H7 (cell line): Measurements from ENCODE around the gene LRBA. TPM values are rescaled to one million over a fixed set of nuclear protein-coding genes. Genes with fewer than 3 reads are reported as not detected.
A peak's percentile ranks its signal among the peaks of the same experiment; 100 is the strongest.

ENCODE experiments used
- DNase-seq: peaks from one replicate; pipeline ENCODE4 v3.0.0; 2012
- H3K27me3 ChIP-seq: 2 replicates; pipeline ENCODE4 v1.6.0; 2011; ENCODE audit warnings: mild to moderate bottlenecking, low read length; ENCODE audit not compliant: control insufficient read depth, insufficient read depth
- H3K36me3 ChIP-seq: replicated peaks from 2 replicates; pipeline ENCODE4 v1.5.1; 2011; ENCODE audit warnings: low read length; ENCODE audit not compliant: control insufficient read depth, insufficient read depth
- H3K4me3 ChIP-seq: 2 replicates; pipeline ENCODE4 v1.5.1; 2011; ENCODE audit warnings: low read depth, mild to moderate bottlenecking, control low read depth, low read length, moderate library complexity; ENCODE audit not compliant: insufficient read depth
- total RNA-seq: library from RNA; depleted of rRNA; stranded (reverse); fragments of >200 nt; shearing (Covaris generic); gene quantifications from 2 replicates; pipeline ENCODE4 v1.2.3, GENCODE V29; 2014

LRBA gene
- total RNA-seq, 1 experiment from 2014 or later: 47.3 TPM

- H3K4me3 ChIP-seq: no peak overlapping the region
- H3K36me3 ChIP-seq: no peaks in the 10 kb centered on the region
- no peaks in the 10 kb centered on the region for H3K27me3 ChIP-seq
- DNase-seq: no peak
Measured at GRCh38 chr4:150875367-150875766, 139.7 kb downstream of the LRBA start.

GRCh38 chr4:150874338-150875226 lies 140.5 kb downstream of the LRBA start:
- no peak for DNase-seq
- Histone ChIP-seq H3K4me3 (no peak overlapping the region), H3K36me3 (no peaks in the 10 kb centered on the region), H3K27me3 (no peaks in the 10 kb centered on the region)

GRCh38 chr4:150867148-150867547 lies 147.9 kb downstream of the LRBA start:
- Histone ChIP-seq H3K27me3 (no peaks in the 10 kb centered on the region), H3K36me3 (no peaks in the 10 kb centered on the region), H3K4me3 (no peak overlapping the region)
- peak; percentile 18 for DNase-seq

GRCh38 chr4:150863456-150863855 lies 151.6 kb downstream of the LRBA start:
- H3K36me3 ChIP-seq: no peaks in the 10 kb centered on the region
- no peaks in the 10 kb centered on the region for H3K27me3 ChIP-seq
- DNase-seq: no peak
- no peak overlapping the region for H3K4me3 ChIP-seq

GRCh38 chr4:150862829-150863228 lies 152.3 kb downstream of the LRBA start:
- H3K4me3 ChIP-seq: no peak overlapping the region

GRCh38 chr4:150859453-150859852 lies 155.6 kb downstream of the LRBA start:
- H3K27me3 ChIP-seq: no peaks in the 10 kb centered on the region
- H3K4me3 ChIP-seq: no peak overlapping the region
- DNase-seq: no peak
- no peaks in the 10 kb centered on the region for H3K36me3 ChIP-seq

More at GRCh38 chr4:150862829-150863228, 152.3 kb downstream of the LRBA start:
- Histone ChIP-seq H3K27me3 (no peaks in the 10 kb centered on the region), H3K36me3 (no peaks in the 10 kb centered on the region)
- DNase-seq: no peak

GRCh38 chr4:150855981-150856510 lies 159.0 kb downstream of the LRBA start:
- Histone ChIP-seq H3K27me3 (no peaks in the 10 kb centered on the region), H3K36me3 (peaks cover 2% of the 10 kb centered on the region), H3K4me3 (no peak overlapping the region)
- no peak for DNase-seq

GRCh38 chr4:150854600-150854999 lies 160.5 kb downstream of the LRBA start:
- DNase-seq: no peak
- Histone ChIP-seq H3K4me3 (no peak overlapping the region), H3K27me3 (no peaks in the 10 kb centered on the region), H3K36me3 (peaks cover 2% of the 10 kb centered on the region)

GRCh38 chr4:150853882-150854281 lies 161.2 kb downstream of the LRBA start:
- no peak for DNase-seq
- Histone ChIP-seq H3K27me3 (no peaks in the 10 kb centered on the region), H3K36me3 (peaks cover 2% of the 10 kb centered on the region), H3K4me3 (no peak overlapping the region)

GRCh38 chr4:150852216-150852615 lies 162.9 kb downstream of the LRBA start:
- H3K36me3 ChIP-seq: peaks cover 2% of the 10 kb centered on the region
- DNase-seq: no peak

GRCh38 chr4:150849016-150849415 lies 166.1 kb downstream of the LRBA start:
- Histone ChIP-seq H3K36me3 (peaks cover 2% of the 10 kb centered on the region), H3K27me3 (no peaks in the 10 kb centered on the region), H3K4me3 (no peak overlapping the region)
- no peak for DNase-seq

More at GRCh38 chr4:150852216-150852615, 162.9 kb downstream of the LRBA start:
- no peak overlapping the region for H3K4me3 ChIP-seq
- H3K27me3 ChIP-seq: no peaks in the 10 kb centered on the region

GRCh38 chr4:150828159-150828558 lies 186.9 kb downstream of the LRBA start:
- Histone ChIP-seq H3K36me3 (peaks cover 8% of the 10 kb centered on the region), H3K27me3 (no peaks in the 10 kb centered on the region), H3K4me3 (no peak overlapping the region)
- no peak for DNase-seq

- DNase-seq: no peak
- Histone ChIP-seq H3K36me3 (peaks cover 8% of the 10 kb centered on the region), H3K4me3 (no peak overlapping the region), H3K27me3 (no peaks in the 10 kb centered on the region)
Measured at GRCh38 chr4:150827226-150827625, 187.9 kb downstream of the LRBA start.

- H3K36me3 ChIP-seq: peaks cover 8% of the 10 kb centered on the region
- no peaks in the 10 kb centered on the region for H3K27me3 ChIP-seq
- DNase-seq: no peak
- H3K4me3 ChIP-seq: no peak overlapping the region
Measured at GRCh38 chr4:150826306-150826705, 188.8 kb downstream of the LRBA start.

- Histone ChIP-seq H3K36me3 (0 out of 2 replicates have a peak, but pooled peaks cover 2% of the 10 kb centered on the region), H3K27me3 (no peaks in the 10 kb centered on the region), H3K4me3 (no peak overlapping the region)
- no peak for DNase-seq
Measured at GRCh38 chr4:150822407-150822806, 192.7 kb downstream of the LRBA start.
